KMS-11 (cell line): ENCODE data around the gene UBQLN1.

Source experiments
- H2AFZ ChIP-seq: fragments of 200-600 bp; sonication (generic); 2 replicates; pipeline ENCODE4 v1.6.1; 2016; ENCODE audit warnings: antibody characterized with exemption, mixed run types, low read depth
- H3K27ac ChIP-seq: fragments of 200-600 bp; sonication (generic); 2 replicates; pipeline ENCODE4 v1.6.1; 2016; ENCODE audit warnings: mild to moderate bottlenecking, mixed run types
- H3K27me3 ChIP-seq: fragments of 200-600 bp; sonication (generic); 2 replicates; pipeline ENCODE4 v1.6.1; 2017; ENCODE audit warnings: mild to moderate bottlenecking, low read depth, mixed run types, moderate library complexity; ENCODE audit not compliant: insufficient read depth
- H3K36me3 ChIP-seq: fragments of 200-600 bp; sonication (generic); 2 replicates; pipeline ENCODE4 v1.6.1; 2017; ENCODE audit warnings: mild to moderate bottlenecking, mixed run types; ENCODE audit not compliant: insufficient read depth
- H3K4me1 ChIP-seq: fragments of 200-600 bp; sonication (generic); 2 replicates; pipeline ENCODE4 v1.6.1; 2016; ENCODE audit warnings: mild to moderate bottlenecking, low read depth, mixed run types; ENCODE audit not compliant: poor library complexity, severe bottlenecking
- H3K4me2 ChIP-seq: fragments of 200-600 bp; sonication (generic); 2 replicates; pipeline ENCODE4 v1.7.0; 2016; ENCODE audit warnings: mild to moderate bottlenecking, mixed run types
- H3K4me3 ChIP-seq: fragments of 200-600 bp; sonication (generic); IDR thresholded peaks from 2 replicates; pipeline ENCODE4 v1.6.1; 2017; ENCODE audit warnings: low read depth, low read length, mixed read lengths; ENCODE audit not compliant: insufficient read depth
- H3K79me2 ChIP-seq: fragments of 200-600 bp; sonication (generic); 2 replicates; pipeline ENCODE4 v1.6.1; 2016; ENCODE audit warnings: low read depth, mixed run types; ENCODE audit not compliant: insufficient read depth
- H3K9ac ChIP-seq: fragments of 200-600 bp; sonication (generic); 2 replicates; pipeline ENCODE4 v1.6.1; 2016; ENCODE audit warnings: mild to moderate bottlenecking, mixed run types
- H4K20me1 ChIP-seq: fragments of 200-600 bp; sonication (generic); 2 replicates; pipeline ENCODE4 v1.6.1; 2016; ENCODE audit warnings: mild to moderate bottlenecking, mixed run types; ENCODE audit not compliant: insufficient read depth
- TF ChIP-seq, protein P1 (sequence below): fragments of 200-600 bp; sonication (generic); conservative IDR thresholded peaks from 2 replicates; pipeline ENCODE4 v1.6.1; 2017; ENCODE audit warnings: low read depth, mild to moderate bottlenecking, antibody characterized with exemption, low read length, moderate library complexity, mixed read lengths

Gene UBQLN1

DNA sequence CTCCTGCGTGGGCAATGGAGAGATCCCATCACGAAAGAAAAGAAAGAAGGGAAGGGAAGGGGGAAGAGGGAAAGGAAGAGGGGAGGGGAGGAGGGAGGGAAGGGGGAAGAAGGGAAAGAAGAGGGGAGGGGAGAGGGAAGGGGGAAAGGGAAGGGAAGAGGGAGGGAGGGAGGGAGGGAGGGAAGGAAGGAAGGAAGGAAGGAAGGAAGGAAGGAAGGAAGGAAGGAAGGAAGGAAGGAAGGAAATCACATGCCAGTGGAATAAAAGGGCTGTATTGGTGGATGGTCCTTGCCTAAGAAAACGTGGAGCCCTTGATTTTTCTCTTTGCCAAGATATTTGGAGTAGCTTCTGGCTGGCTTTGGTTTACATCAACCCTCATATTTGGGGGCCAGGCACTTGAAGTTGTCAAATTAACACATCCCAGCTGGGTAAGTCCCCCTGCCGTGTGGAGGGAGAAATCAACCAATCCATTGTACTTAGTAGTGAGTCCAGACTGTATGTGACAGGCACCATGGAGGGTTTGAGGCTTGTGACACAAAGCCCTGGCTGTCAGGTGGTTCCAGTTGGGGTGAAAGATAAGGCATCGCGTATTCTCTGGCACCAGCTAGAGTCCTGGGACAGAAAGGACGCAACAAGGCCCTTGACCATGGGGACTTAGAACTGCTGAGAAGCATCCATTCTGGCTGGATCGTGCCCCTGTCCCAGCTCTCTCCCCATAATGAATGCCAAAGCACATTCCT, 61.1 kb downstream of the UBQLN1 start:
- Histone ChIP-seq H3K9ac (no peak overlapping the region), H3K27ac (no peak overlapping the region), H3K27me3 (no peaks in the 10 kb centered on the region), H4K20me1 (no peaks in the 10 kb centered on the region), H3K79me2 (no peaks in the 10 kb centered on the region), H3K4me3 (no peak overlapping the region), H3K36me3 (no peaks in the 10 kb centered on the region), H2AFZ (no peak overlapping the region), H3K4me1 (no peaks in the 10 kb centered on the region), H3K4me2 (no peak overlapping the region)
- TF ChIP-seq, protein P1, sequence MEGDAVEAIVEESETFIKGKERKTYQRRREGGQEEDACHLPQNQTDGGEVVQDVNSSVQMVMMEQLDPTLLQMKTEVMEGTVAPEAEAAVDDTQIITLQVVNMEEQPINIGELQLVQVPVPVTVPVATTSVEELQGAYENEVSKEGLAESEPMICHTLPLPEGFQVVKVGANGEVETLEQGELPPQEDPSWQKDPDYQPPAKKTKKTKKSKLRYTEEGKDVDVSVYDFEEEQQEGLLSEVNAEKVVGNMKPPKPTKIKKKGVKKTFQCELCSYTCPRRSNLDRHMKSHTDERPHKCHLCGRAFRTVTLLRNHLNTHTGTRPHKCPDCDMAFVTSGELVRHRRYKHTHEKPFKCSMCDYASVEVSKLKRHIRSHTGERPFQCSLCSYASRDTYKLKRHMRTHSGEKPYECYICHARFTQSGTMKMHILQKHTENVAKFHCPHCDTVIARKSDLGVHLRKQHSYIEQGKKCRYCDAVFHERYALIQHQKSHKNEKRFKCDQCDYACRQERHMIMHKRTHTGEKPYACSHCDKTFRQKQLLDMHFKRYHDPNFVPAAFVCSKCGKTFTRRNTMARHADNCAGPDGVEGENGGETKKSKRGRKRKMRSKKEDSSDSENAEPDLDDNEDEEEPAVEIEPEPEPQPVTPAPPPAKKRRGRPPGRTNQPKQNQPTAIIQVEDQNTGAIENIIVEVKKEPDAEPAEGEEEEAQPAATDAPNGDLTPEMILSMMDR = no peak

DNA sequence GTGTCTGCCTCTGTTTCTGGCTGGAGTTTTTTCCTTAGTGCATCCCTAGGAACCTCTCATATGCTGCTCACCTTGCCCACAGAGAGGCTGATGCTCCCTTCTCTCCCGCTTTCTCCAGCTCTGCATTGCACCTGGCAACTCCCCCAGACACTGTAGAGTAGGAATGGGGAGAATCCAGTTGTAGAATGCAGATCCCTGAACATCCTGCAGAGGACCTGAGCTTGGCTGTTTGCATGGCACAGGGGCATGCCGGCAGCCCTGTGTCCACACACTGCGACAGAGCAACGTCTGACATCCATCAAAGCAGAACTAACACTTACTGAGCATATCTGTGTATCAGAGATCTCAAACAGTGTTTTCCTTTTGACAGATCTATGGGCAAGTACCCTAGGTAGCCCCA, 65.0 kb downstream of the UBQLN1 start:
- Histone ChIP-seq H3K4me1 (peaks cover 5% of the 10 kb centered on the region), H3K36me3 (no peaks in the 10 kb centered on the region), H3K79me2 (no peaks in the 10 kb centered on the region), H4K20me1 (no peaks in the 10 kb centered on the region), H3K4me3 (no peak overlapping the region), H3K9ac (no peak overlapping the region), H3K4me2 (no peak overlapping the region), H3K27me3 (no peaks in the 10 kb centered on the region), H2AFZ (no peak overlapping the region), H3K27ac (no peak overlapping the region)
- TF ChIP-seq, protein P1 = no peak

DNA sequence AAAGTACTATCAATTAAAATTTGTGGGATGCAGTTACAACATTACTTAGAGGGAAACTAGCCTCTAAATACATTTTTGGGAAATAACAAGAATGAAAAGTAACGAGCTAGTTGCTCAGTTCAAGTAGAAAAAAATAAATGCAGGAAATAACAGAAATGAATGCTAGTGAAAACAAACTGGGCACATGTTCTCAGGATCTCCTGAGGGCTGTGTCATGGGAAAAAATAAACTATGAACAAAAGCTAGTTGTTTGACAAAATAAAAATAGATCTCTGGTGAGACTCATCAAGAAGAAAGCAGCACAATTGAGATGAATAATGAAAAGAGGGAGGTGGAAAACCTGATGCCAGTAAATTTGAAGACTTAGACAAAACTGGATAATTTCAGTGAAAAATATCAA, 68.5 kb downstream of the UBQLN1 start:
- H3K27ac ChIP-seq = no peak overlapping the region
- H3K4me3 ChIP-seq = no peak overlapping the region
- no peak overlapping the region for H3K9ac ChIP-seq
- no peak overlapping the region for H3K4me2 ChIP-seq
- no peaks in the 10 kb centered on the region for H3K27me3 ChIP-seq
- H2AFZ ChIP-seq = no peak overlapping the region
- TF ChIP-seq, protein P1 = no peak
- no peaks in the 10 kb centered on the region for H4K20me1 ChIP-seq
- no peaks in the 10 kb centered on the region for H3K36me3 ChIP-seq
- no peaks in the 10 kb centered on the region for H3K79me2 ChIP-seq
- H3K4me1 ChIP-seq = peaks cover 24% of the 10 kb centered on the region

DNA sequence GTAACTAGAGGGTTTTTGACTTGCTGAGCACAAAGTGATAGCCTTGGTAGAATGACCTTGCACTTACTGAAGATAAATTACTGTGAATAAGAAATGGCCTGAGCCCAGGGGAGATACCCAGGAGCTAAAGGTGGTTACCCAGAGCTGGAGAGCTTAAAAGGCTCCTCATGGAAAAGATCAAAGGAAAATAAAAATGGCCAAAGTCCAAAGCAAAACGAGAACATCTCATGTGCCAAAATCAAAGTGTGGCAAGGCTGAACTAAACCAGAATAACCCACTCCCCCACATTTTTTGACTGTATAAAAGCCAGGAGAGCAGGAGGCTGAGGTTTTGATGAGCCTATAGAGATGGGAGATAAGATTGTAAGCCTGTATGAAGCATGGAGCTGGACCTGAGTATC, 70.4 kb downstream of the UBQLN1 start:
- Histone ChIP-seq H4K20me1 (no peaks in the 10 kb centered on the region), H3K4me1 (peaks cover 24% of the 10 kb centered on the region), H3K4me2 (peak overlapping the region; percentile 46), H3K36me3 (no peaks in the 10 kb centered on the region), H2AFZ (no peak overlapping the region), H3K27me3 (no peaks in the 10 kb centered on the region), H3K27ac (peak overlapping the region; percentile 4; the same call in 1 of the 2 replicates), H3K4me3 (no peak overlapping the region), H3K79me2 (no peaks in the 10 kb centered on the region), H3K9ac (no peak overlapping the region)
- TF ChIP-seq, protein P1 = no peak
